HG02870 (cell line): Measurements from ENCODE around the gene TXNL4B.

Experiments
- ATAC-seq: cut with Tn5 transposase; IDR thresholded peaks from one replicate; pipeline ENCODE4 v1.9.1; 2021; ENCODE audit warnings: mild to moderate bottlenecking, moderate library complexity; ENCODE audit not compliant: unreplicated experiment

TXNL4B gene

DNA sequence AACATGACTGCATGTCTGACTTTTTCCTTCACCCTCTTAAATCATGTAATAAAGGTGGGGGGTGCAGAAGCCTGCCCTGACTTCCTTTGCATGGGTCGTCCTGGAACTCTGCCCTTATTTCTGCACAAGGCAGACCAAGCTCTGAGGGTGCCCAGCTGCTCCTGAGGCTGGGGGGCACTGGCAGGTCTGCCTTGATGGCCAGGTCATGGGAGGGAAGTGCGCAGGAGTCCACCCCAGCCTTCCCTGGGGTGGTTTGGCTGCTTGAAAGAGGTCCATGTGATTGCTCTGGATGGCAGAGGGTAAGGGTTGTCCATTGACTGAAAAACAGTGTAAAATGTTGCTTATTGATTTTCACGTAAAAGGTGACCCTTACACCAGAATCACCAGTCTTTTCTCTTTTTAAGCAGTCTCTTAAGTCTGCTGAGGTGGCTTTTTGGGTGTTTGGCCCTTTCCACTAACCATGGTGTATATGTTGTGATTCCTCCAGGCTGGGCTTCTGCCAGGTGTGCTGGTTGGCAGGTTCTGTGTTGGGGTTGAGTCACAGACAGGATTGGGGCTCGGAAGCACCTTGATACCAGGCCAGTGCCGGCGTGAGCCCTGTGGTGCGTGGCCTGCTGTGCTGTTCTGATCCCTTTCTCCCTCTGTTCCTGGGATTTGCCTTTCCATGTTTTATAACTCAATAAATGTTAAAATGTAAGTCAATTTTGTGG, 19.6 kb upstream of the TXNL4B start:
- ATAC-seq = no peak

DNA sequence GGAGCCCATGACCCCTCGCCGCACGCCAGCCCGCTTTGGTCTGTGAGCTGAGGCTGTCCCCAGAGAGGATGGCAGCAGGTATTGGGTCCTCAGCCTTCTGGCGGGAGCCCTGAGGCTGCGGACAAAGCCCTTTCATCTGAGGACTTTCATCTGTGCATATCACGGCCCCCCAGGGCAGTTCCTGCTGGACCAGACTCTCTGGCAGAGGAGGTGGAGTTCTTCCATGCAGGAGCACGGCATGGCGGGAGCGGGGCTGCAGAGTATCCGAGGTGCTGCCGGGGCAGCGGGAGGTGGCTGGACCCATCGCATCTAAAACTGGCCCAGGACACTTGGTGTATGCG, 19.0 kb upstream of the TXNL4B start:
- ATAC-seq = no peak

DNA sequence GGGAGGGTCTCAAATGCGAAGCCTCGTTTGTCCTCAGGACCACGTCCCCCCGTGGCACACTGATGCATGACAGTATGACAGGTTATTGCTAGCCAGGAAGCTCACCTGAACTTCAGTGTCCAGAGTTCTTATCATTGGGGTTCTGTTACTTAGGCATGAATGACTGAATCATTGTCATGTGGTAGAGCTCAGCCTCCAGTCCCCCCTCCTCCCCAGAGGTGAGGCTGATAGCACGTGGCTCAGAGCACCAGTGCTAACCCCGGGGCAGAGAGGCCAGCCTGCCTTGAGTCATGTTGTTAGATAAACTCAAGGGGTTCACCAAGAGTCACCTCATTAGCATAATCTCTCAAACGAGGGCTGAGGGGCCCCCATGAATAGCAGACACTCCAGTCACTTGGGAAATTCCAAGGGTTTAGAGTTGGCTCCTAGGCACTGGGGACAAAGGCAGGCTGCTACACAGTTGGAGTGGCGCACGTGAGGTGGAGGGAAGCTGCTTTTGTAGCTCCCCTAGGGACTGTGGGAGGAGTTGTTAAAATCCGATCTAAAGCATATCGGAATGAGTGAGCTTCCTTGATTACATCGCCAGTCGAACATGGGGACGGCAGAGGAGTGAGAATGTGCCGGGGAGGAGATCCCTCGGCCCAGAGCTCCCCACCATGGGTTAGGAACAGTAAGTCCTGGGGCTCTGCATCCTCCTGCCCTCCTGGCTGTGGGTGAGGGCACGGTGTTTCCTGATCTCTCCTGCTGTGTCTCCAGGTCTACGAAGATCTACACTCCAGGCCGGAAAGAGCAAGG, 18.4 kb upstream of the TXNL4B start:
- ATAC-seq = no peak

DNA sequence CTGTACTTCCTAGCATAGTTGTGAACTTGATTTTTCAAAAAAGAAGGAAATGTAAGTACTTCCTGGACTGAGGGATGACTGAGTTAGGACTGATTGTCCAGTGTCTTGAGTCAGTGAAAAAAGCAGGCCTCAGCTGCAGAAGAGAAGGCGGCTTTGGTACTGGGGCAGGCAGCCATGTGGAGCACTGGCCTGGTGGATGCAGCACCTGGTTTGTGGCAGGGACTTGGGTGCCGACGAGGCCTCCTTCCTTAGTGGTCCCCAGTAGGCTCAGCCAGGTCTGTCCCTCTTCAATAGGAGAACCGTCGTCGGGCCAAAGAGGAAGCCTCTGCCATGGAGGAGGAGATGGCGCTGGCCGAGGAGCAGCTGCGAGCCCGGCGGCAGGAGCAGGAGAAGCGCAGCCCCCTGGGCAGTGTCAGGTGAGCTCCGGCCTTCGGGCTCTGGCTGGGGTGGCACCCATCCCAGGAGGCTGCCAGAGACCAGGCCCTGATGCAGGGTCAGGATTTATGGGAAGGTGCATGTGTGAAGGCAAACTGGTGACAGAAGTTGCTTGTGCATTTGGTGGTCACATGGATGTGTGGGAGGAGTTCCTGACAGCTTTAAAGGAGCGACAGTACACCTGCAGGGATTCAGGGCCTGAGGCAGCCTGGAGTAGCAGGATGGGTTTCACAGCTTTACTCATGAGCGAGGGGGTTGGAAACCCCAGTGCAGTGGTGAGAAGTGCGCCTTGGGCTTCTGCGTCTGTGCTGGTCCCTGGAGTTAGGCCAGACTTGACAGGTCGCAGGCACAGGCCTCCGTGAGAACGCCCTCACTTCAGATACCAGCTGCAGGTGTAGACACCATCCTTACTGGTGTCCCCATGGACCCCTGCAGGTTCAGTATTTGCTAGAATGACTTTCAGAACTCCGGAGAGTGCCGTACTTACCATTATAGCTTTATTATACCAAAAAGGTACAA, 17.5 kb upstream of the TXNL4B start:
- ATAC-seq = no peak

DNA sequence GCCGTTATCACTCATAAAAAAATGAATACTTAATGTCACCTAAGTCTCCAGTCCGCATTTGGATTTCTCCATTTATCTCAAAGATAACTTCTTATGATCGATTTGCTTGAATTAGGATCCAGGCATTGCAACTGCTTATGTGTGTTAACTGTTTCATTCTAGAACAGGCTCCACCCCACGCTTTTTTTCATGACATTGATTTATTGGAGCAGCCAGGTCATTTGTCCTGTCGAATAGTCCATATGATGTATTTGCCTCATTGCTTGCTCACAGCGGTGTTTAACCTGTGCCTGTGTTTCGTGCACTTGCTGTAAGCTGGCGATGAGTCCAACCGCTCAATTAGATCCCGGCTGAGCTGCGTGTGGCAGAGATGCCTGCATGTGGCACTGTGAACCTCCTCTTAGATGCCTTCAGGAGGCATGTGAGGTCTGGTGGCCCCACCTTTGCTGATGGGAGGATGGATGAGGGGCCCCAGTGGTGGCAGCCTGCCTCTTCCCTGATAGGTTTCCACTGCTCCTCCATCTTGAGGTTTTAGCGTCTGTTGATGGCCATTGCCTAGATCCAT, 16.6 kb upstream of the TXNL4B start:
- ATAC-seq = no peak

DNA sequence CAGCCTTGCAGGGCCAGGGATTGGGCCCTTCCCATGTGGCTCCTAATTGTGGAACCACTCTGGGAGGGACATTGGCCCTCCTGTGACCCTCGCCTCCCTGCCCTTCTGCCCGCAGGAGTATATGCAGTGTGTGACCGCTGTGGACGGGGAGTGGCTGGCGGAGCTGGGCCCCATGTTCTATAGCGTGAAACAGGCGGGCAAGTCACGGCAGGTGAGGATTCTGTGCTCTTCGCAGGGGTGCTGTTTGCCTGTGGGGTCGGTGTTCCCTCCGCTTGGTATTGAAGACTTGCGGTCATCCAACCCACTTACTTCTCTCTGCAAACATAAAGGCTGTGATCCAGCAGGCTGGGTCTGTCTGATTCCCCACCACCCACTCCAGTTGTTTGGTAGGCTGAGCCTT, 15.9 kb upstream of the TXNL4B start:
- ATAC-seq = no peak

DNA sequence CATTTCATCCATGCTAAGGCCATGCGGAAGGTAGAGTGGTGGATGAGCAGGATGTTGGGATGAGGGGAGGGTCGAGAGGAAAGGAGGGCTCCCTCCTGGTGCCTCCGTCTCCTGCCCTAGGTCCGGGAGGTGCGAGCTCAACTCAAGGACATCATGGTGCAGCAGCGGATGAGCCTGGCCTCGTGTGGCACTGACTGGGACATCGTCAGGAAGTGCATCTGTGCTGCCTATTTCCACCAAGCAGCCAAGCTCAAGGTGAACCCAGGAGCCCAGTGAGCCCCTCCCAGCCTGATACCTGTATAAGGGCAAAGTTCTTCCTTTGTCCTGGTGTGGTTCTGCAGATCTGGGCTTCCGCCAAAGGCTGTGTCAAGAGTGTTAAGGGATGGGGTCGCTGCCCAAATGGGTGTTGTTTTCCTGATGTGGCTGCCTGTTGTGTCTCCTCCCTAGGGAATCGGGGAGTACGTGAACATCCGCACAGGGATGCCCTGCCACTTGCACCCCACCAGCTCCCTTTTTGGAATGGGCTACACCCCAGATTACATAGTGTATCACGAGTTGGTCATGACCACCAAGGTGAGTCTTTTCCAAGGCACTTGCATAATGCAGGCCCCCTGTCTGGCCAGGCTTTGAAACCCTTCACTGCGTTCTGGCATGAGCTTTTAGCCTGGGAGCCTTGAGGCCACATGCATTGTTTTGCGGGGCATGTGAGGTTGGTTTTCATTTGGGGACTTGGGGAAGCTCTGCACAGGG, 15.1 kb upstream of the TXNL4B start:
- ATAC-seq = no peak

DNA sequence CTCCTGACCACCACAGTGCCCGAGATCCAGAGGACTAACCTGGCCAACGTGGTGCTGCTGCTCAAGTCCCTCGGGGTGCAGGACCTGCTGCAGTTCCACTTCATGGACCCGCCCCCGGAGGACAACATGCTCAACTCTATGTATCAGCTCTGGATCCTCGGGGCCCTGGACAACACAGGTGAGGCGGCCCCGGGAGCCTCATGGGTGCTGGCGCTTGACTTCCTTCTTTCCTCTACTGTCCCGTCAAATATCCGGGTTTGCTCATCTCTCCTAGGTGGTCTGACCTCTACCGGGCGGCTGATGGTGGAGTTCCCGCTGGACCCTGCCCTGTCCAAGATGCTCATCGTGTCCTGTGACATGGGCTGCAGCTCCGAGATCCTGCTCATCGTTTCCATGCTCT, 14.0 kb upstream of the TXNL4B start:
- no peak for ATAC-seq

DNA sequence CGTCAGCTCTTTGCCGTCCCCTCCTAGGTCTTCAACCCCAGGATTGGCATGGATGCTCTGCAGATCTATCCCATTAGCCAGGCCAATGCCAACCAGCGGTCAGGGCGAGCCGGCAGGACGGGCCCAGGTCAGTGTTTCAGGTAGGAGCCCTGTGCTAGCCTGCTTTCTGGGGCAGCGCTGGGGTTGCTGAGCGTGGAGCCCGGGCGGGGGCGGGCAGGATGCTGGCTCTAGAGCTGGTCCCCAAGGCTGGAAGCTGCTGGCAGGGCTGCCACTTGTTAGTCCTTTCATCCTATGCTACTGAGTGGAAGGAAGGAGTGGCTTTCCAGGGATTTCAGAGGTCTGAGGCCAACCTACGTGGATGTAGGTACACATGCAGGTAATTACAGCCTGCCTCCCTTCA, 12.6 kb upstream of the TXNL4B start:
- no peak for ATAC-seq

DNA sequence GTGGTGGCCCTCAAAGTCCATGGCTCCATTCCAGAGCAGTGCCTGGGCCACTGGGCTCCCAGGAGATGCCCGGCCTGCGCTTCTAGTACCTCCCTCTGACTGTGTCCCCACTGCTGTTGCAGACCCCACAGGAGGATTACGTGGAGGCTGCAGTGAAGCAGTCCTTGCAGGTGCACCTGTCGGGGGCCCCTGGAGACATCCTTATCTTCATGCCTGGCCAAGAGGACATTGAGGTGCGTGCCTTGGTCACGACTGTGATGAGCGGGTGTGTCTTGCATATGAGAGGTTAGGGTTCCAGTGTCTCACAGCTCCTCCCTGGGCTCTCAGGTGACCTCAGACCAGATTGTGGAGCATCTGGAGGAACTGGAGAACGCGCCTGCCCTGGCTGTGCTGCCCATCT, 11.5 kb upstream of the TXNL4B start:
- ATAC-seq = no peak

DNA sequence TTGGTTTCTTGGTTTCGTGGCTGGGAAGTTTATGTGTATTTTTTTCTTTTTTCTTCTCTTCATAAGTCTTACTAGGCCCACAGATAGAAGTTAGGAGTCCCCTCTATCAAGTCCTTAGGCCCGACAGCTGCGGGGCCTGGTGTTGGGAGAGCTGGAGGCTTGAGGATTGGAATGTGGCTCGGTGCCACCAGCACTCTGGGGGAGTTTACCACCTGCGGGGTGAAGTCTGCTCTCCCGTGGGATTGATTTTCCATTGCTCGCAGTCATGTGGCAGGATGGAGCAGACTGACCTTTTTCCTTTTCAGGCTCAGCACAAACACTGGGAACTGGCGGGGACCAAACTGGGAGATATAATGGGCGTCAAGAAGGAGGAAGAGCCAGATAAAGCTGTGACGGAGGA, 7.8 kb upstream of the TXNL4B start:
- ATAC-seq = no peak

DNA sequence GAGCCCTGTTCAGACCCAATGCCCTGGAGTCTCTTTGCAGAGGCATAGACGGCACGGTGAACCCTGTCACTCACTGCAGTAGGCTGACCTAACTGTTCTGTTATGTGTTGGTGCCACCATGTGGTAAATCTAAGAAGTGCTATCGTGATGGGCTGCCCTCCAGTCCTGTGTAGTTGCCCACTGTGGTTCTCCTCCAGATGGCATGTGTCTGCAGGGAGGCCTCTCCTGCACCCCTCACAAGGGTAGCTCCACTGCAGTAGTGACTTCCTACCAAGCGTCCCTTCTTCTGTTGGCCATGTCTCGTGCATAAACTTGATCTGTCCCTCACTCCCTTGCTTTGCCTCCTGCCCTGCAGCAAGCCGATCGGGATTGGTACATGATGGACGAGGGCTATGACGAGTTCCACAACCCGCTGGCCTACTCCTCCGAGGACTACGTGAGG, 6.0 kb upstream of the TXNL4B start:
- ATAC-seq = peak; percentile 75

DNA sequence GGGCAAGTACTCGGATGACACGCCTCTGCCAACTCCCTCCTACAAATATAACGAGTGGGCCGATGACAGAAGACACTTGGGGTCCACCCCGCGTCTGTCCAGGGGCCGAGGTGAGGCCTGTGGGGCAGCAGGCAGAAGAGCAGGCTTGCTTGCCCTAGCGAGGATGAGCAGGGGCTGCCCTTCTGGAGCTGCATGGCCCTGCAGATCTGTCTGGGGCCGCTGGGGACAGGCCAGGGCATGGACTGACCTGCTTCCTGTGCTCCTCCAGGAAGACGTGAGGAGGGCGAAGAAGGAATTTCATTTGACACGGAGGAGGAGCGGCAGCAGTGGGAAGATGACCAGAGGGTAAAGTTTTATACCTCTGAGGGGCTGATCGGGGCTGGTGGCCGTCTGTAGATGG, 5.5 kb upstream of the TXNL4B start:
- no peak for ATAC-seq

DNA sequence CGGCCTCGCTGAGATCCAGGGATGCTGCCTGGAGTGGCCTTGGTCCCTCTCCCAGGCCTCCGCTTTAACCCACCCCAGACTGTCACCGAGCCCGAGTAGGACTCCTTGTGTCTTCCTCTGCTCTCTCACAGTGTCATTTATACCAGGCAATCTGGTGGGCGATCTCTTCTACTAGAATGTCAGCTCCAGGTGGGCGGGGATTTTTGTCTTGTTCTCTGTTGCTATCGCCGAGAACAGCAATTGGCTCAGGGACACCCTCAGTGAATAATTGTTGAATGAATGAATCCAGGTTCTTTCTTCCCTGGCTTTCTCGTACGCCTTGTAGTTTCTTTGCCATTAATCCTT, 818 bp upstream of the TXNL4B start:
- no peak for ATAC-seq

DNA sequence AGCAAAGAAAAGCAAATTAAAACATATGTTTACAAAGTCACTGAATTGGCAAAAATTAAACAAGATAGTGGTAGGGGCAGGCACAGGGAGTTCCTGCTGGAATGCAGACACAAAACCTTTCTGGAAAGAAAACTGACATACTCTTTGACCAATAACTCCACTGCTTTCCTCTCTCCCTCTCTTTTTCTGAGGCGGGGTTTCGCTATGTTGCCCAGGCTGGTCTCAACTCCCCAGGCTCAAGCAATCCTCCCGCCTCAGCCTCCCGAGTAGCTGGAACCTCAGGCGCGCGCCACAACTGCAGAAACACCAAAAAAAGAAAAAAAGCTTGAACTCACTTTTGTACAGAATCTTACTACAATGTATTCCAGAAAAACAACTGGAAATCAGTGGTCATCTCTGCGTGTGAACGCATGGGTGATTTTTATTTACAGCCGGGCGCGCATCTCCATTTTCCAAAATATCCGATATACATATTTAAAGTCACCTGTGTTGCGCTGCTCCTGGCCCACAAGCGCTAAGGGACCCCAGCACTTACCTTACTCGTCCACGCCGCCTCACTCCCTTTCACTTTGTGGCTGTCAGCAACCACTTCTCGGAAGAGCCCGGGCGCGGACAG, 480 bp downstream of the TXNL4B start:
- ATAC-seq = peak; percentile 24

DNA sequence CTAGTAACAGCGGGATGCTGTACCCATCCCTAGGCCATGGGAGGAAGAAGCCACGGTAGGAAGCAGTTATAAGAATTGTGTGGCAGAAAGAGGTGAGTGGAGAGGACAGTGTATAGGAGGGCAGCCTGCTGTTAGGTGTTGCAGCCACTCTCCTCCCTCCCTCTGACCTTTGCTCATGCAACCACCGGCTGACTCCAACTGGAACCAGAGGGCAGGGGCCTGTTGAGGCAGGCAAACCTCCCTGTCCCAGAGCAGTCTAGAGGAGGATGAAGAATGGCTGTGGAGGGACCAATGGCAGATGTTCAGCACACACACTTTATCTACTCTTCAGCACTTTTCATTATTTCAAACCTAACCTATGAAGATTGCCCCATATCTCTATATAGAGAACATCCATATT, 2.2 kb downstream of the TXNL4B start:
- ATAC-seq = no peak

DNA sequence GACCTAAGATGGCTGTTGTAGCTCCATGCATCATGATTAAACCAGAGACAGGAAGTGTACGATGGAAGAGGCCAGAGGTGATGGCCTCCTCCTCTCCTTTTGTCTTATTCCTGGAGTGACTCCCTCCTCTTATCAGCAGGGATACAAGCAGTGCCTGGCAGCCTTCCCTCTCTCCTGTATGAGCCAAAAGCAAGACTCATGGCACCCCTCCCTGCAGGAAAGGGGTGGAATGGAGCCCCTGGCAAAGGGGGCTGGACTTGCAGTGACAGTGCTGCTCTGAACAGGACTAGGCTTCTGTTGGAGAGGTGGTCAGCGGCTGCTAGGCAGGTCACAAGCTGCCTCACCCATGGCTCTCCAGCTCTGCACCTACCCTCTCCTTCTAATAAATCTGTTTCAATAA, 8.4 kb downstream of the TXNL4B start:
- no peak for ATAC-seq

DNA sequence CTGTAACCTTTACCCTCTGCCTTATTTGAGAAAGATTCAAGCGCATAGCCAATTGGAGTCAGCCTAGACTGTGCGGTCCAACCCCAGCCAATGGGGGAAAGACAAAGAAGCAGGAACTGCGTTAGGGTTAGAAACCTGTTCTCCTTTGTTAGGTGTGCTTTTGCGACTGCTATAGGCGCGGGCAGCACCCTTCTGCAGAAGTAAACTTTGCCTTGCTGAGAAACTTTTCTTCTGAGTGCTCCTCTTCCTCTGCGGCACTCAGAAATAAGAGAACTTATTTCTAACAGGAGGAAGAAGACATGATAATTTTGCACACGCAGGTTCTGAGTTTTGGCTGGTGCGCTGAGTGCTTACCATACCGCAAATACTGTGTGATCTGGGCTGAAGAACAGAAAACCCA, 9.0 kb downstream of the TXNL4B start:
- ATAC-seq = no peak

DNA sequence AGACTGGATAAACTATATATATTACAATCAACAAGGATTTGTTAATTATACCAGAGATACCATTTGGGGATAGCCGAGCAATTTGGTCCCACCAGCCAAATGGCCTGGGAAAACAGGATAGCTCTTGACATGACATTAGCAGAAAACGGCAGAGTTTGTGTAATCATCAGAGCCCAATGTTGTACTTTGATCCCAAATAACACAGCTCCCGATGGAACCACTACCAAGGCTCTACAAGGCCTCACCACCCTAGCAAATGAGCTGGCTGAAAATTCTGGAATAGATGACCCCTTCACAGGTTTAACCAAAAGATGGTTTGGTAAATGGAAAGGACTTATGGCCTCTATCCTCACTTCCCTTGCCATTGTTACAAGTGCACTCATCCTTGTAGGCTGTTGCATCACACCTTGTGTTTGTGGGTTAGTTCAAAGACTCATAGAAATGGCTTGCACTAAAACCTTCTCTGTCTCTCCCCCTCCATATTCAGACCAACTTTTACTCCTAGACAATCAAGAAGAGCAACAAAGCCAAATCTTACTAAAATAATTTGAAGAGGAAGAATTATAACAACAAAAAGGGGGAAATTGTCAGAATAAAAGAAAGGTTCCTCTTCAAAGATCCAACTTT, 9.5 kb downstream of the TXNL4B start:
- no peak for ATAC-seq
